Inferior parietal cortex (tissue), 1 donor: ENCODE measurements around the gene MTFMT.
"Not testable (repeated sequence)": the region's sequence is repeated elsewhere in the genome, so short reads cannot be mapped to it uniquely, and the experiment has no call there.

ENCODE experiments used
- DNase-seq: peaks from one replicate; pipeline ENCODE4 v3.0.0-alpha.2; 2016; ENCODE audit errors: extremely low spot score

The MTFMT gene

GRCh38 chr15:65028921-65029735 is at the start of gene MTFMT:
TSS of gene MTFMT (minus strand) at chr15:65029639. CDS start at chr15:65029613, 26 bp downstream.
- peak; percentile 85 for DNase-seq

DNA sequence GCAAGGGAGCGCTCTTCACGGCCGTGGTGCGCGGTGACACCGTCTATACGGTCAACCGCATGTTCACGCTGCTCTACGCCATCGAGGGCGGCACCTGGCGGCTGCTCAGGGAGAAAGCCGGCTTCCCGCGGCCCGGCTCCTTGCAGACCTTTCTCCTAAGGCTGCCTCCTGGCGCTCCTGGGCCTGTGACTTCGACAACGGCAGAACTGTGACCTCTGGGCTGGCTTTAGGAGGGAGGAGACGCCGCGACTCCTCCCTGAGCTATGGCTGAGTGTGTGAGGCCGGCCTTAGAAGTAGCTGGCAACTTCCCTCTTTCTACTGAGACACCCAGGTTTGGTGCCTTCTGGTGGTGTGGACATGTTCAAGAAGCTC is 48.5 kb upstream of the MTFMT start:
- DNase-seq: no peak

DNA sequence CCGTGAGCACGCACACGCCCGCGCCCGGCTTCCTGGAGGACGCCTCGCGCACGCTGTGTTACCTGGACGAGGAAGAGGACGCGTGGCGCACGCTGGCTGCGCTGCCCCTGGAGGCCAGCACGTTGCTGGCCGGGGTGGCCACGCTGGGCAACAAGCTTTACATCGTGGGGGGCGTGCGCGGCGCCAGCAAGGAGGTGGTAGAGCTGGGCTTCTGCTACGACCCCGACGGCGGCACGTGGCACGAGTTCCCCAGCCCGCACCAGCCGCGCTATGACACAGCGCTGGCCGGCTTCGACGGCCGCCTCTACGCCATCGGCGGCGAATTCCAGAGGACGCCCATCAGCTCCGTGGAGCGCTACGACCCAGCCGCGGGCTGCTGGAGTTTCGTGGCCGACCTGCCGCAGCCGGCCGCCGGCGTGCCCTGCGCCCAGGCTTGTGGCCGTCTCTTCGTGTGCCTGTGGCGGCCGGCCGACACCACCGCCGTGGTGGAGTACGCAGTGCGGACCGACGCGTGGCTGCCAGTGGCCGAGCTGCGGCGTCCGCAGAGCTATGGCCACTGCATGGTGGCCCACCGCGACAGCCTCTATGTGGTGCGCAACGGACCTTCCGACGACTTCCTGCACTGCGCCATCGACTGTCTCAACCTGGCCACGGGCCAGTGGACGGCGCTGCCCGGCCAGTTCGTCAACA is 48.0 kb upstream of the MTFMT start:
- no peak for DNase-seq

GRCh38 chr15:65076486-65077290 is 47.2 kb upstream of the MTFMT start, which contains the start of gene KBTBD13:
TSS of gene KBTBD13 (plus strand) at chr15:65076746. CDS start at chr15:65076816, 70 bp downstream.
- DNase-seq: no peak

GRCh38 chr15:65075607-65076395 is 46.4 kb upstream of the MTFMT start:
- DNase-seq: not testable (repeated sequence)

GRCh38 chr15:65074946-65075345 is 45.5 kb upstream of the MTFMT start:
- DNase-seq: not testable (repeated sequence)

DNA sequence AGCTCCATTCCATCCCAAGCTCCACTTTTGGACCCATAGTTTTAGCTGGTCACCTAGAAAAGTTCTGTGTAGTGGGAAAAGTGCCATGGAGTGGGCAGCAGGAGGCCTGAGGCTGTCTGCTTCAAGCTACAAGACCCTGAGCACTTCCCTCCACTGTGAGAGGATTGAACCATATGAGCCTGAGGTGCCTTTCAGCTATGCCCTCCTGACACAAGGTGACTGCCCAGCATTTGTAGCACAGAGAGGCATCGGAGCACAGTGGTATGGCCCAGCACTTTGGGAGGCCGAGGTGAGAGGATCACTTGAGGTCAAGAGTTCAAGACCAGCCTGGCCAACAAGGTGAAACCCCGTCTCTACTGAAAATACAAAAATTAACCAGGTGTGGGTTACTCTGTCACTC is 43.2 kb upstream of the MTFMT start:
- DNase-seq: no peak

- no peak for DNase-seq
These were observed 42.6 kb upstream of the MTFMT start for GRCh38 chr15:65072027-65072426.

- no peak for DNase-seq
These were observed 42.0 kb upstream of the MTFMT start for GRCh38 chr15:65071381-65071811.

DNA sequence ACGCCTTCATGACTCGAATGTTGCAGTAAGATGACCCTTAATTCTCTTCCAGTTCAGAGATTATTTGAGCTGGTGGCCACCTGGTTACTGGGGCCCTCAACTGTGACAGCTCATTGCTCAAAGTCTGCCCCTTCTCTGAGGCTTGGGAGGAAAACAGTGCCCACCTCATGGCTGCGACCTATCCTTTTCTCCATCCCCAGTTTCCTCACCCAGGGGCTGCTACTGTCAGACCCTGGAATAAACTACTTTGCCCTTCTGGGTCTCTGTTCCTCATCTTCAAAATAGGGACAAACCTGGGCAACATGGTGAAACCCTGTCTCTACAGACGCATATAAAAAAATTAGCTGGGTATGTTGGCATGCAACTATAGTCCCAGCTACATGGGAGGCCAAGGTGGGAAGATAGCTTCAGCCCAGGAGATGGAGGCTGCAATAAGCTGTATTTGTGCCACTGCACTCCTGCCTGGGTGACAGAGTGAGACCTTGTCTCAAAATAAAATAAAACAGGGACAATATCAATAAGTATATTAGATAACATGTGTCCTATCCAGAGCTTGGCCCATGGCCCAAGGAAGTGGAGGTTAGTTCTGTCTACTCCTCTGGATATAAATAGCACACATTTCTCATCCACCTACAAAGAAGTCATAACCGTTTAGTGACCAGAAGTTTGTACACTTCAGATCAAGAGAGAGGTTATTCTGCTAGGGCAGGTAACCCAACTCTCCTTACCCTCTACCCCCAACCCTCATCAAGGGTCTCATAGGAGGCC is 40.5 kb upstream of the MTFMT start:
- DNase-seq: no peak

DNA sequence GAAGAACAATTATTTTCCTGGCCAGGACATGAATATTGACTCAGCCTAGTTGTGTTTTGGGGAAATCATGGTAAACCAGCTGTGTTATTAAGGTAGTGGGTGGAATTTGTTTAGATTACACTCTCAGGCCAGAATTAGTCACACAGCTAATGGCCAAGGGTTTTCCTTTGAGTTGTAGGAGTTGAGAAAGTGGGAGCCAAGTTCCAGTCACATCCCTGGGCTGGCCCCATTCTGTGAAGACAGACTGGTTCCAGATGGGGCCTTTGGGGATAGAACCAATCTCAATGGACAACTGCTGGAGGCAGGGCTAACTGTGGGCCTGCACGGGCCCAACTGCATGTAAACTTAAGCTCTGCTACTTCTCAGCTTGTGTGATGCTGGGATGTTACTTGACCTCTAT is 39.7 kb upstream of the MTFMT start:
- DNase-seq: no peak

GRCh38 chr15:65068403-65068788 is 39.0 kb upstream of the MTFMT start:
- DNase-seq: no peak

DNA sequence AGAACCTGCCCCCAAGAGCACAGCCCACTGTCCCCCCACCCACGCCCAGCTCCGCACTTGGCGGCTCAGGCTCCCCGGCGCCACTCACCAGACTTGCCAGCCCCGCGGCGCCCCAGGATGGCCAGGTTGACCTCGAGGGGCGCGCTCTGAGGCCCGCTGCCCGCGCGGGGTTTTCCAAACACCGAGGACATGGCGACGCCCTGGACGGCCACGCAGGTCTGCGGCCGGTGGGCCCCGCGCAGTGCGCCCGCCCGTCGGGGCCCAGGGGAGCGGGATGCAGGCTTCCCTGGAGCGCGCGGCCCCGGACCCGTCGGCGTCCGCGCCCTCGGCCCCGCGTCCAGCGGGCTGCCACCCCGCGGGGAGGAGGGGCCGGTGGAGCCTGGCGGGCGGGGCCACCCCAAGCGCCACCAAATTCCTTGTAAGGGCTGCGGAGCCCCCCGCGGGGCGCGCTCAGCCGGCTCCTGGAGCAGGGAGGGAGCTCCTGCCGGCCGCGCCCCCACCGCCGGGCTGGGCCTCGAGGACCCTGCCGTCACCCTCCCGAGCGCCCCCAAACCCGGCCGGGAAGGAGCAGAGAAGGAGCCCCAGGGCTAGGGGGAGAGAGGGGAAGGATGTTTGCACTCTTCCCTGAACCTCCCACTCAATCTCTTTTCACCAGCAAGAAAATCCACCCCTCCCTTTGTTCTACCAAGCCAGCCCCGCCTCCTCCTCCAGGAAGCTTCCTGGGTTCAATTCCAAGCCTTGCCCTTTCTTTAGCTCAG is 38.4 kb upstream of the MTFMT start, which contains the start of gene RASL12:
TSS of gene RASL12 (minus strand) at position 347 of the 758 bp plus-strand sequence. CDS start at position 191, 156 bp downstream.
- no peak for DNase-seq

- DNase-seq: no peak
These were observed 37.8 kb upstream of the MTFMT start for GRCh38 chr15:65067317-65067644.

- DNase-seq: no peak
These were observed 37.3 kb upstream of the MTFMT start for GRCh38 chr15:65066635-65067316.

GRCh38 chr15:65066001-65066634 is 36.7 kb upstream of the MTFMT start:
- DNase-seq: no peak

DNA sequence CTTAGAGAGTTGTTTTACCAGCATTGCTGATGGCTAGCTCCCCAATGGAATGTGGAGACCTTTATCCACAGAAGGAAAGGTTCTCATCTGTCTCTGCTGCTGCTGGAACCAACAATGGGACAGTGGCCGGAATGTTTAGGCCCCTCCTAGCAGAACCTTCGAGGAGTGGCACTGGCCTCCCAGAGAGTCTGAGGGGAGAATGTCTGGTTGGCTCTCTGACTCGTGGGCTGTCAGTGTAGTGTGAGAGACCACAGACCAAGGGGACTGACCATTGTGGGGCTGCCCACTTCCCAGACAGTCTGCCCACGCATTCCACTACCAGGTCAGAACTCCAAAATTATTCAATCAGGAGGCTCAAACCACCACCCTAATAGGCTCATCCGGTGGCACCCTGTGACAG is 33.3 kb upstream of the MTFMT start:
- no peak for DNase-seq

- DNase-seq: no peak
These were observed 32.6 kb upstream of the MTFMT start for GRCh38 chr15:65062061-65062460.
